SHP77 treated with DMSO at 0.1 percent for 48 hours (cell line): ENCODE measurements around the gene CAVIN3.
"Not testable (repeated sequence)": the region's sequence is repeated elsewhere in the genome, so short reads cannot be mapped to it uniquely, and the experiment has no call there.

Experiments used
- DNase-seq: peaks from one replicate; lab custom pipeline; 2025; lab: John Stamatoyannopoulos, UW

The CAVIN3 gene

DNA sequence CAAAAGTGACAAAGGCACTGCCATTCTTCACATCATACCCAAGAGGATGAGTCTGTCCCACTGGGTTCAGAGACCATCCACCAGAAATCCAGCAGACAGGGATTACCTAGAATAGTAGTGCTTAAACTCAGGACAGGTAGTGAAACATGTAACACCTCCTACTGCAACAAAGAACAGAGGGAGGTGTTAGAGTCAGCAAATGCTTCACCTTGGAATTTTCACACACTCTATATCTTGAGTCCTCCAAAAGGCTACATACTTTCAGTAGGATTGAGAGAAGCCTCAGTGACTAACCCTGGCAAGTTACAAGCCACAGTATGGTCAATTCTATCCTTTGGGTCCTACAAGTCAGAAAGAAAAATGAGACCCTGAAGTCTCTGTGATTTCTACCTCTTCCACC, 6.0 kb upstream of the CAVIN3 start:
- no peak for DNase-seq

DNA sequence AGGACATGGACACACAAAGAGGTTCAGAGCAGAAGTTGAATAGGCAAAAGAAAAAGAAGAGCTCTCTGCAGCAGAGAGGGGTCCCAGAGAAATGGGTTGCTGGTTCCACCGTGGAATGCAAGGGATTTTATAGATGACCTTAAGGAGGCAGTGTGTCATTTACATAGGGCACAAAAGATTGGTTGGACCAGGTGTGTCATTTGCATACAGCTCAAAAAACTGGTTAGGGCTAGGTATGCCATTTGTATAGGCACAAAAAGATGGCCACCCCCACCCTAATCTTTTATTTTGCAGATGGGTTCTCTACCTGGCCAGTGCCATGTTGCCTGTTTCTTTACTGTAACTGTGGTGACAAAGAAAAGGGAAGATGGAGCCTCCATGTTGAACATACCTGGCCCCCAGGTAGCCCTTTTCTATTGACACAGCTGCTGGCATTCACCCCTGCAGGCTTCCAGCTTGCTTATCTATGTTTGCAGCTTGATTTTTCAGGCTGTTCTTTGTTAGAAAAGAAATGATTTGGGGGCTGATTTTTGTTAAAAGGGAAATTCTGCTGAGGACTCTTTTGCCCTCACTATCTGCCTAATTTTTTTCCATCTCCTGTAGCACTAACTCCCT, 3.1 kb upstream of the CAVIN3 start:
- no peak for DNase-seq

DNA sequence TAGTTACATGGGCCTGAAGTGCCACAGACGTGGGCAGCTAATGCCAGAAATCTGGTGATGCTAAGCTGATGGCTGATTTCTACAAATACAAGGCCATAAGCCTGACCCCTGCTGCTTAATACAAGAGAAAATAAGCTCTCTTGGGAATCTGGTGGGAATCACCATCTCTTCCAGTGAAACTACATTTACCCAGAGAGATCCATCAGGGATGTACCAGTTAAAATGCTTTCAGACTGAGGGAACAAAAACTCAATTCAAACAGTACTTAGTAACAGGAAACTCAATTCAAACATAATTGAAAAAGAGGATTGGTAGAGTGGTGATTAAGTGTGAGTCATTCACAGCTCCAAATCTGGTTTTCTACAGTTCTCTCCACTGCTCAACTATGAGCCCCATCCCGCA, 1.7 kb upstream of the CAVIN3 start:
- no peak for DNase-seq

DNA sequence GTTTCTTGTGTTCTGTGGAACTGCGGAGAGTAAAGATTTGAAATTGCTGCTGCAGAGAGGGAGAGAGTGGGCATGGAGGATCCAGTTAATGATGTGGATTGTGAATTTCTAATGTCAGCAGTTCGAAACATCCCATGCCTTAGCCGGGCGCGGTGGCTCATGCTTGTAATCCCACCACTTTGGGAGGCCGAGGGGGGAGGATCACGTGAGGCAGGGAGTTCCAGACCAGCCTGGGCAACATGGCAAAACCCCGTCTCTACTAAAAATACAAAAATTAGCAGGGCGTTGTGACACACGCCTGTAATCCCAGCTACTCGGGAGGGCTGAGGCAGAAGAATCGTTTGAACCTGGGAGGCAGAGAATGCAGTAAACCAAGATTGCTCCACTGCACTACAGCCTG, 1.1 kb upstream of the CAVIN3 start:
- no peak for DNase-seq

DNA sequence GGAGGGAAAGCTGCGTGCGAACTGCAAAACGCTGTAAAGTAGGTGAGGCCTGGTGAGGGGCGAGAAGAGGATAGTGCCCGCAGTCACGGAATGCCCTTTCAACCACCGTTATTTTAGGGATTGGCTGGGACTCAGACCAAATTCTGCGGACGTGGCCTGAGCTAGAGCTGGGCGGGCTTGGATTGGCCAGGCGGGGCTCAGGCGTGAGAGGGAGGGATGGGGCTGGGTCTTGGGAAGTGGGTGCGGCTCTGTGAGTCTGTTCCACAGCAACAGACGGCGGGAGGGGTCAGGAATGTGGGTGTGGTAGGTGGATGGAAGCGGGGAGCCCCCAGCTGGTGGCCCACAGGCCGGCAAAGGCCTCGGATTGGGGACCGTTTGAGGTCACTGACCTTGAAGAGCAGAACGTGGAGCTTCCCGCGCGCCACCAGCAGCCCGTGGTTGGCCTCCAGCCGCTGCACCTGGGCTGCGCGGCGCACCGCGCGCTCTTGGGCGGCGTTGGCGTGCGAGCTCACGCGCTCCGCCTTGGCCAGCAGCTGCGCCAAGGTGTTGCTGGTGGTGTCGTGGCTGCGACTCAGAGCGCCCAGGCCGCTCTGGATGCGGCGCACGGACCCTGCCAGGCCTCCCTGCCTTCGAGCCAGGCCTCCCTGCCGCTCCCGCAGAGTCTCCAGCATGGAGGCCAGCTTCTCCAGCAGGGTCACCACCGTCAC, 444 bp downstream of the CAVIN3 start:
- DNase-seq = no peak

DNA sequence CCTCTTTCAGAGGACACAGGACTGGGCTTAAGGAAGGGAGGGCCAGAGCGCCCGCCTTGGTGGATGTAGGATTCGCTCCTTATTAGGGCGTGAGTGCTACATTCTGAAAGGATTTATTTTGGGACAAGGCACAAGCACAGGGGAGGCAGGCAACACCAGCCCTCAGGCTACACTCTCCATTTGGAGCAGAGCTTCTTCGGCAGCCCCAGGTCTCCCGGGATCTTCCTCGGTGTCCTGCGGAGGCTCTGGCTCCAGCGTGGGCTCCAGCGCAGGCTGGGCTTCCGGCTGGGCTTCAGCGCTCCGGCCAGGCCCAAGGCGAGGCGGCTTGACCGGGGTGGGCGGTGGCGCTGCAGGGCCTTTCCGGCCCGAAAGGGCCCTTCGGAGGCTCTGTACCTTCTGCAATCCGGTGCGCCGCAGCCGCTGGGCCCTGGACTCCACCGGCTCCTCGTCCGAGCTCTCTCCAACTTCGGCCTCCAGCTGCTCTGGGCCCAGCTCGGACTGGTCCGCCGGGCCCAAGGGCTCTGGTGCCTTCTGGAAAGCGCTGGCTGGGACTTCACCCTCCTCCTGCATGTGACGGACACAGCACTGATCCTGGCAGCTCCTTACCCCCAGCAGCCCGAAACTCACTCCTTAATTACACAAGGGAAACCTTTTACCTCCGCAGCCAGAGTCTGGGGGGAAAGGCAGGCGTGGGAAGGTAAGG, 1.1 kb downstream of the CAVIN3 start:
- DNase-seq = no peak

DNA sequence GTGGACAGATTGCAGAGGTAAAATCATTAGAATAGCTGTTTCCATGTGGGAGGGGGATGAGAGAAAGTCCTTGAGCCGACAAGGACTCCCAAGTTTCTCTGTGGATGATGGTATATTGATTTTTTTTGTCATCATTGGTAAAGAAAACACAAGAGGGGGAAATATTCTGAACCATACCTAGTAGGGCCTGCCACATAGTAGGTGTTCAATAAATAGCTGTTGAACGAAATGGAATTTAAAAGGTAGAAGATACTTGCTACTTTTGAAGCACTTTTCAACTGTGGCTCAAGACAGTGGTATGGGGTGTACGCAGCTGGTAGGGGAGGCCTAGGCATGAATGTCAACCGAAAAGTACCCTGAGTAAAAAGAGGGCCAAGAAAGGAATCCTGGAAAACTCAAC, 2.1 kb downstream of the CAVIN3 start:
- no peak for DNase-seq

DNA sequence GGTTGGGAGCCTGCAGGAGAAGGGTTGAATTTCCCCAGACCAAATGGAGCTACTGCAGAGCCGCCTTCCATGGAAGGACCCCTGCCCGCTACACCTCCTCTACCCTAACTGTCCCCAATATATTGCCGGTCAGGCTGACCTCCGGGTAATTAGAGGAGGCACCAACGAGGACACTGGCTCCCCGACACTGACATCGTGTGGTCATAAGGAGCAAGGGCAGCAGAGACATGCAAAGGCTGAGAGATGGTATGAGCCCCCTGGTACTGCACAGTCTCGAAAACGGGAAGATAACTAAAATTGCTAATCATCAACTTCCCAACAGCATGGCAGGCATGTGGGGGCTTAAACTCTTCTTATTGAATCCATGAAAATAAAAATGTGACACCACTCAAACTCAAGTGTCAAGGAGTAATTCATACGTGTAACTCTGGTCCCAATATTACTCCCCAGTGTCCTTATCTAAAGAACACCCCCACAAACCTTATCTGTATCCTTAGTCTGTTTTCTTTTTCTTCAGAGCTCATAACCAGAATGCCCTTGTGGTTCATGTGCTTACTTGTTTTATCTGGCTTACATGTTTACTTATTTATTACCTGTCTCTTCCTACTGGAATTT, 4.4 kb downstream of the CAVIN3 start:
- DNase-seq = no peak

DNA sequence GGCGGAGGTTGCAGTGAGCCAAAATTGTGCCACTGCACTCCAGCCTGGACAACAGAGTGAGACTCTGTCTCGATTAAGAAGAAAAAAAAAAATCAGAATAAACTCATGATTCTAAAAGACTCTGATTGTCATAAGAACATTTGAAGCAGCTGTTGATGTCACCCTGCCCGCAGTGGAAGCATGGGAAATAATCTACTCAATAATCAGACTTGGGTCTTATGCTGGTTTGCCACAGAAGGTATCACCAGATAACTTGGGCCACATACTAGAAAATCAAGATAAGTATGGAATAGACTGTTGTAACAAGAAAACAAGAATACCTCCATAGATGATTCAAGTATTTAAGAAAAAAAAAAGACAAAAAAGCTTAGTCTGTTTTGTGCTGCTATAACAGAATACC, 8.2 kb downstream of the CAVIN3 start:
- DNase-seq = no peak

DNA sequence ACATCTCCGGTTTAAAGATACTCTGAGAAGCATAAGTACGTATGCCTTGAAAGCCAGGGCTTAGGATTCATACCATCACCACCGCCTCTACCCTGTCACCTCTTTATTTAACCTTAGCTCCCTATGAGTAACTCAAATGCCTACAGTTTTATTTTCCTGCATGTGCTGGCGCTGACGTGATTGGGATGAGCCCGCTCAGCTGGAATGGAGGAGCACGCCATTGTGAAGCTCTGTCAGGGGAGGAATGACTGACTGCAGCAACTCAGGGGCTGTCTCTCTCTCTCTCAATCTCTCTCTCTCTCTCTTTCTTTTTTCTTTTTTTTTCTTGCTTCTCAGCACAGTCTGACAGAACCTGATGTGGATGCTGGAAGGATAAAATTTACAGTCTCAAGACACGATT, 12.4 kb downstream of the CAVIN3 start:
- no peak for DNase-seq

DNA sequence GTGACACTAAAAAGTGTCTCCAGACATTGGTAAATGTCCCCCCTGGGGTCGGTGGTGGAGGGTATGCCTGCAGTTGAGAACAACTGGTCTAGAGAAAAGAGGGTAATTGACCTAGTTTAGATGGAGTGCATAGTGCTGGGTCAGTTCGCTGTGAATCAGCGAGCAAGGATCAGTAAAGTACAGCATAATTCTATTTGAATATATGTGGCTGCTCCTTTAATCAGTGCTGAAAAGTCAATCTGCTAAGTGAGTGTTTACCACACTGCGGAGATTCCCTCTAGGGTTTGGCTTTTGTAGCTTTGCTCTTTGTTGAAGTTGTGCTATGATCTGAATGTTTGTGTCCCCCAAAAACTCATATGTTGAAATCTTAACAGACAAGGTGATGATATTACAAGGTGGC, 15.0 kb downstream of the CAVIN3 start:
- DNase-seq = no peak

DNA sequence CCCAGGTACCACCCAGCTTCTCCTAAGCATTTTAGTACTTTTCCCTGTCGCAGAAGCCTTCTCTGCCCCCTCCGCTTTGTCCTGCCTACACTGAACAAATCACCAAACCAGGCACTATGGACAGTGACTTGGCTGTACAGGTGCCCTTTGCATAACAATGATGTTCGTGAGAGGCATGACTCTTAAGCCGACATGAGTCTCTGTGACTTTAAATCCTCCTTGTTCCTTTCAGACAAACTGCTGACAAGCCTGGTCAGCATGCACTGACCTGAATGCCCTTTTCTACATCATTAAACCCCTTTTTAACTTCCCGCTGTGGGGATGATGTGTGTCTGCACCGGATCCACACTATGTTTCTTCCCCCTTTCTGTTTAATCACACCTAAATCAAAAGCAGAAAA, 16.6 kb downstream of the CAVIN3 start:
- no peak for DNase-seq

DNA sequence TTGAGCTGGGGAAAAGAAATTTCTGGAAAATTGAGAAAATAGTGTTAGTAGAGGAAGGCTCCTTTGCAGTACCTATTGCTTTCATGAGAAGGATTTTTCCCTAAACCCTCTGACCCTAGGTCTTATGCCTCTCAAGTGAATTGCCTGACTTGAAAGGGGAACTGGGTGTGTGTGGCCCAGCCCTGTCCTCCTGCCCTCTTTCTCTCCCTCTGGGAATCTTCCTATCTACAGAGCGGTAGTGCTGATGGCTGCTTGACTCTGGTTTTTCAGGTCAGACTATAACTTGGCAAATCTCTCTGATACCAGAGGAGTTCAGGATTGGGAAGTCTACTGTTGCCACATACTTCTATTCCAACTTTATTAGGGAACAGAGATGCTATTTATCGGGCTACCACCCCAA, 19.2 kb downstream of the CAVIN3 start:
- no peak for DNase-seq

DNA sequence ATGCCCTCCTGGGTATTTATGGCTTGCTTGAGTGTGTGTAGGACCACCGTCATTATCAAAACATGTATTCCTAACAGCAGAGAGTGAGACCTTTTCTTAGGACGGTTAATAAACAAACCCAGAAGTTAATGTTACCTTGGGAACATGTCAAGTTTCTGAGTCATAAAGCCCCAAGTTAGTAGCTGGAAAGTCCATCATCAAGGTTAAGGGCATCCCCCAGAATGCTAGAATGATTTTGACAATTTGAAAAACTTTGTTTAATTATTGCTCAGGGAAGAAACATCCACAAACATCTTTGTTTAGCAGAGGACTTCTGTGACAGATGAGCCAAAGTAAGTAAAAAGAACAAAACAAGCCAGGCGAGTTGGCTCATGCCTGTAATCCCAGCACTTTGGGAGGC, 20.0 kb downstream of the CAVIN3 start:
- no peak for DNase-seq

DNA sequence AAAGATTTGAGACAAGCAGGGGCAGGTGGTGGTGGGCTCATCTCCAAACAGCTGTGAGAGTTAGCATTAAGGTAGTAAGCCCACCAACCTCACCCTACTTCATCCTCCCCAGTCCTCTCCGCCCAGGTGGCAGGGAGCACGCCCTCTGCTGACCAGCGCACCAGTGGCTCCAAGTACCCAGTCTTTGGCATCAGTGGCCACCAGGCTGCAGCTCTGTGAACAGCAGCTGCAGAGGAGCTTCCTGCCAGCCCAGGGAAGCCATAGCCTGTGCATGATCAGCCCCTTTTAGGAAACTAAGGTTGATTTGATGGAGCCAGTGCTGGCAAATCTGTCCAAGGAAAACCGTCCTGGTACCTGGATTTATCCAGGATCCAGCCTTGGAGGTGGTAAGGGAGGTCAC, 21.7 kb downstream of the CAVIN3 start:
- DNase-seq = peak; percentile 8

DNA sequence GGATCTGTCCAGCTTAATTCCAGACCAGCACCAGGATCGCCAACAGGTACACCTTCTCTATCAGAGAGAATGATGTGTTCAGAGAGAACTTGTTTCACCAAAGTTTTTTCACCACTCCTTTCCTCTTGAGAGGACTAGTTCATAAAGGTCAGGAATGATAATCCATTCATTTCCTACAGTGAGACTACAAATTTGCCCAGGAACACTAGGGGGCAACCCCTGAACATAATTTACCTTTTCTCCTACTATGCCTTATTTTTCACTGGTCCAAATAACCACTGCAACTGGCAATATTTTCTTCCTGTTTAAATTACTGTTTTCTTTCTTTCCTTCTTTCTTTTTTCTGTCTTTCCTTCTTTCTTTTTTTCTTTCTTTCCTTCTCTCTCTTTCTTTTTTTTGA, 22.5 kb downstream of the CAVIN3 start:
- no peak for DNase-seq

DNA sequence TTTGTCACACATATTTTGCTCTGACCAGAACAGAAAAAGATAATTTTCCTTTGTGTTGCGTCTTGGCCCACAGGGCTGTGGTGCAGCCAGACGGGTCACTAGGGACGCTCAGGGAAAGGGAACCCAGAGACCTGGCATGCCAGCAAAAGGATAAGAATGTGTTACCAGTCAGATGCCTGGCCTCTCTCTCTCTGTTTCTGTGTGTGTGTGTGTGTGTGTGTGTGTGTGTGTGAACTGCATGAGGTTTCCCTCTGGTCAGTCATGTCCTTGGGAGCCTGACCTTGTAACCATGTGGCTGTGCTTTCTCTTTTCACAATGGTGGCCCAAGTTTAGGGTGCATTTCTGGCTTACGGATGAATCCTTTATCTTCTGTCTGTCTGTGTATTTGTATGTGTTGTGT, 35.3 kb downstream of the CAVIN3 start:
- DNase-seq = no peak

DNA sequence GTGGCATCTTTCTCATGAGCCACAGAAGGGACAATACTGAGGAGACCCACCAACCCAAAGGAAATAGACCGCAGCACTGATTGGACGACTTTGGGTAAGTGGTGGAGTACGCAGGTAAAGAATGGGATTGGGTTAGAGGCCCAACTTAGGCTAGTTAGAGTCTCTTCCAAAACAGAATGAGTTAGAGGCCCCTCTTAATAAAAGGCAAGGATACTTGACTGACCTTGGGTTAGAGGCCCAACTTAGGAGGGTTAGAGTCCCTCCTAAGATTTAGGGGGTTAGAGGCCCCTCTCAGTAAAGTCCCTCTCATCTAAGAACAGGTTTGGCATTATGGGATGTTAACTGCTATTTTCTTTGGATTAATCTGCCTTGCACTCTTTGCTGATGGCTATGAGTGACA, 36.1 kb downstream of the CAVIN3 start:
- no peak for DNase-seq

DNA sequence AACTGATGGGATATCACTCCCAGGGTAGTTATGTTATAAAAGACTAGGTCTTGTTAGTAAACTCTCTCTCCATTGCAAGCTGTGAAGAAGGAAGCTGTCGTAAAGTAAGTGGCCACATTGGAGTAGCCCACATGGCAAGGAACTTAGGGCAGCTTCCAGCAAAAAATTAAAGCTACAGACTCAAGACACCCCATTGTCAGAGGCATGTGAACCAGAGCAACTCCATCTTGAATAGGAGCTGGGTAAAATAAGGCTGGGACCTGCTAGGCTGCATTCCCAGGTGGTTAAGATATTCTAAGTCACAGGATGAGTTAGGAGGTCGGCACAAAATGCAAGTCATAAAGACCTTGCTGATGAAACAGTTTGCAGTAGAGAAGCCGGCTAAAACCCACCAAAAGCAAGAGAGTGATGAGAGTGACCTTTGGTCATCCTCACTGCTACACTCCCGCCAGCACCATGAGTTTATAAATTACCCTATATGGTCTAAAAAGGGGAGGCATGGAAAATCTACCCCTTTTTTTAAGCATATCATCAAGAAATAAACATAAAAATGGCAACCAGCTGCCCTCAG, 36.8 kb downstream of the CAVIN3 start:
- no peak for DNase-seq

DNA sequence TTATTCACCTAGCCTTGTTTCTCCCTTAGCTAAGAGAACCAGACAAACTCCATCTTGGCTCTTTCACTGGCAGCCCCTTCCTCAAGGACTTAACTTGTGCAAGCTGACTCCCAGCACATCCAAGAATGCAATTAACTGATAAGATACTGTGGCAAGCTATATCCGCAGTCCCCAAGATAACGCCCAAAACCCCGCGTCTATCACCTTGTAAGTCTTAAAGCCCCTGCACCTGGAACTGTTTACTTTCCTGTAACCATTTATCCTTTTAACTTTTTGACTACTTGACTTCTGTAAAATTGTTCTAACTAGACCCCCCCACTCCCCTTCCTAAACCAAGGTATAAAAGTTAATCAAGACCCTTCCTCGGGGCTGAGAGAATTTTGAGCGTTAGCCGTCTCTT, 39.5 kb downstream of the CAVIN3 start:
- not testable (repeated sequence) for DNase-seq

DNA sequence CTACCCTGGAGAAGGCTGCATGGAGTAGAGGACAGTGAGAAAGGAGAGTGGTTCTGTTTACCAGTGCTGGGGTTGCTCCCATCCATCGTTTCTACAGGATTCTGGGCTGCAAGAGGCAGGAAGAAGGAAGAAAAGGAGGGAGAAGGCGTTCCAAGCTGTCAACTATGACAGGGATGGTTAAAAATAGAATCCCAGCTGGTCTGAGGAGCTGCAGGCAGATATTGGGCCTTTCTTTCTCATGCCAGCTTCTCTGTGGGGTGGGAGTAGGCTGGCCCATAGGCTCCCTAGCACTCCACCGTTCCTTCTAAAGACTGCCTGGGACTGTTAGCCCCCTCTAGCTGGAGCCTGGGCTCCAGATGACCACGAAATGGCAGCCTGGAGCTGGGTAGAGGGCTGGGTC, 47.1 kb downstream of the CAVIN3 start:
- no peak for DNase-seq

DNA sequence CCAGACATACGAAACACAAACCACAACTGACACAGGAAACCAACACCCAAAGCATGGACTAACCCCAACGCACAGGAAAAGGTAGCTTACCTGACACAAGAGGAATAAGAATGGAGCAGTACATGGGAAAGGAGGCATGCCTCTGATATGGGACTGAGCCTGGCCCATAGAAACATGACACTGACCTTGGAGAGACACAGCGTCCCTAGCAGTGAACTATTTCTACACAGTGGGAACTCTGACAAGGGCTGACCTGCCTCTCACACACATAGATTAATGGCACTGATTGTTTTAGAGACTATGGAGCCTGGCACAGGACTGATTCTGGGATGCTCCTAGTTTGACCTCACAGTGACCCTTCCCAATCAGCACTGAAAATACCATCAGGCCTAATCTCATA, 48.7 kb downstream of the CAVIN3 start:
- DNase-seq = no peak
